GM12878 (cell line): ENCODE results near the gene STRA6.

Source experiments
- FOXM1 ChIP-seq: IDR thresholded peaks from 2 replicates; pipeline ENCODE4 v1.6.1; 2012; ENCODE audit warnings: low read depth, mild to moderate bottlenecking, inconsistent platforms, low read length, moderate library complexity
- HDAC2 ChIP-seq: fragments of 200-600 bp; sonication (generic); IDR thresholded peaks from 2 replicates; pipeline ENCODE4 v1.6.1; 2017
- MYC ChIP-seq: IDR thresholded peaks from 2 replicates; pipeline ENCODE4 v1.6.1; 2011; ENCODE audit warnings: mild to moderate bottlenecking, low read length, moderate library complexity, inconsistent platforms; ENCODE audit not compliant: insufficient read depth, insufficient replicate concordance, insufficient read length, severe bottlenecking
- POLR2A ChIP-seq: IDR thresholded peaks from 2 replicates; pipeline ENCODE4 v1.6.1; 2011; ENCODE audit warnings: low read depth, mild to moderate bottlenecking, low read length
- POLR2AphosphoS5 ChIP-seq: IDR thresholded peaks from 2 replicates; pipeline ENCODE4 v1.6.1; 2011; ENCODE audit warnings: mild to moderate bottlenecking, low read length, inconsistent platforms
- SRF ChIP-seq, 2 experiments: IDR thresholded peaks; 2 replicates each; pipeline ENCODE4 v1.6.1; 2011; ENCODE audit warnings: low read depth in 2 of 2, low read length in 2 of 2, mild to moderate bottlenecking in 1 of 2, moderate library complexity in 1 of 2
- TARDBP ChIP-seq: IDR thresholded peaks from 2 replicates; pipeline ENCODE4 v1.6.1; 2016; ENCODE audit warnings: borderline replicate concordance
- ZNF274 ChIP-seq: IDR thresholded peaks from one replicate; pipeline ENCODE4 v1.8.0; 2011; ENCODE audit not compliant: insufficient read length, insufficient read depth
- TF ChIP-seq, protein P1 (sequence below), 3 experiments: IDR thresholded peaks in 2 of 3; conservative IDR thresholded peaks in 1 of 3; 2 replicates each; pipeline ENCODE4 v1.5.1; 2011; ENCODE audit warnings: low read depth in 3 of 3, low read length in 3 of 3, mild to moderate bottlenecking in 3 of 3, control low read depth in 2 of 3, moderate library complexity in 2 of 3, inconsistent platforms in 1 of 3, mixed read lengths in 1 of 3; ENCODE audit not compliant: control insufficient read depth in 2 of 3, insufficient read depth in 1 of 3; ENCODE audit errors: extremely low read depth in 1 of 3
- TF ChIP-seq, protein P2 (sequence below): IDR thresholded peaks from 2 replicates; pipeline ENCODE4 v1.6.1; 2012; ENCODE audit warnings: mild to moderate bottlenecking, low read depth, low read length
- TF ChIP-seq, protein P3 (sequence below): IDR thresholded peaks from 2 replicates; pipeline ENCODE4 v1.6.1; 2012; ENCODE audit warnings: low read depth, low read length, improper control_type of control experiment
- TF ChIP-seq, protein P4 (sequence below): IDR thresholded peaks from 2 replicates; pipeline ENCODE4 v1.6.1; 2012; ENCODE audit warnings: low read depth, low read length, improper control_type of control experiment

DNA sequence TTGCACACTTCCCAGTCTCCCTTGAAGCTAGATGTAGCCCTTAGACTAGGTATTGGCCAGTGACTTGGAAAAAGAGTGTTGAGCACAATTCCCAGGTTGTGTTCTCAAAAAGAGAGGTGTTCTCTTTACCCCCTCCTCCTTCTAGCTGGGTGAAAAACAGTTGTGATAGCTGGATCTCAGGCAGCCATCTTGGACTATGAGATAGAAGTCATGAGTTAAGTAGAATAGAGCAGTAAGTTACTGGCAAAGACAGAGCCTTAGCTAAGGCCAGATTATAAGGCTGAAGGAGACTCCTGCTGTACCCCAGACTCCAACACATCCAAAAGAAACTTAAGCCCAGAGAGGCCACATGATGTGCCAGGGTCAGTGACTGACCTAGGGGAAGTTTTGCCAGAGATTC is 8.1 kb upstream of the STRA6 start:
- TF ChIP-seq FOXM1 (no peak), HDAC2 (no peak), SRF (IDR thresholded peaks at IDR 0.05; ENCODE audit: low read depth in 2 of 2, low read length in 2 of 2) (no peak), POLR2A (no peak), MYC (no peak), POLR2AphosphoS5 (no peak), ZNF274 (no peak), TARDBP (no peak)
- TF ChIP-seq, protein P1, sequence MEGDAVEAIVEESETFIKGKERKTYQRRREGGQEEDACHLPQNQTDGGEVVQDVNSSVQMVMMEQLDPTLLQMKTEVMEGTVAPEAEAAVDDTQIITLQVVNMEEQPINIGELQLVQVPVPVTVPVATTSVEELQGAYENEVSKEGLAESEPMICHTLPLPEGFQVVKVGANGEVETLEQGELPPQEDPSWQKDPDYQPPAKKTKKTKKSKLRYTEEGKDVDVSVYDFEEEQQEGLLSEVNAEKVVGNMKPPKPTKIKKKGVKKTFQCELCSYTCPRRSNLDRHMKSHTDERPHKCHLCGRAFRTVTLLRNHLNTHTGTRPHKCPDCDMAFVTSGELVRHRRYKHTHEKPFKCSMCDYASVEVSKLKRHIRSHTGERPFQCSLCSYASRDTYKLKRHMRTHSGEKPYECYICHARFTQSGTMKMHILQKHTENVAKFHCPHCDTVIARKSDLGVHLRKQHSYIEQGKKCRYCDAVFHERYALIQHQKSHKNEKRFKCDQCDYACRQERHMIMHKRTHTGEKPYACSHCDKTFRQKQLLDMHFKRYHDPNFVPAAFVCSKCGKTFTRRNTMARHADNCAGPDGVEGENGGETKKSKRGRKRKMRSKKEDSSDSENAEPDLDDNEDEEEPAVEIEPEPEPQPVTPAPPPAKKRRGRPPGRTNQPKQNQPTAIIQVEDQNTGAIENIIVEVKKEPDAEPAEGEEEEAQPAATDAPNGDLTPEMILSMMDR (IDR thresholded peaks at IDR 0.05 in 2 of 3, conservative IDR thresholded peaks at IDR 0.05 in 1 of 3; ENCODE audit: control insufficient read depth in 2 of 3, extremely low read depth in 1 of 3, insufficient read depth in 1 of 3, low read depth in 3 of 3, low read length in 3 of 3) = no peak
- TF ChIP-seq, protein P2, sequence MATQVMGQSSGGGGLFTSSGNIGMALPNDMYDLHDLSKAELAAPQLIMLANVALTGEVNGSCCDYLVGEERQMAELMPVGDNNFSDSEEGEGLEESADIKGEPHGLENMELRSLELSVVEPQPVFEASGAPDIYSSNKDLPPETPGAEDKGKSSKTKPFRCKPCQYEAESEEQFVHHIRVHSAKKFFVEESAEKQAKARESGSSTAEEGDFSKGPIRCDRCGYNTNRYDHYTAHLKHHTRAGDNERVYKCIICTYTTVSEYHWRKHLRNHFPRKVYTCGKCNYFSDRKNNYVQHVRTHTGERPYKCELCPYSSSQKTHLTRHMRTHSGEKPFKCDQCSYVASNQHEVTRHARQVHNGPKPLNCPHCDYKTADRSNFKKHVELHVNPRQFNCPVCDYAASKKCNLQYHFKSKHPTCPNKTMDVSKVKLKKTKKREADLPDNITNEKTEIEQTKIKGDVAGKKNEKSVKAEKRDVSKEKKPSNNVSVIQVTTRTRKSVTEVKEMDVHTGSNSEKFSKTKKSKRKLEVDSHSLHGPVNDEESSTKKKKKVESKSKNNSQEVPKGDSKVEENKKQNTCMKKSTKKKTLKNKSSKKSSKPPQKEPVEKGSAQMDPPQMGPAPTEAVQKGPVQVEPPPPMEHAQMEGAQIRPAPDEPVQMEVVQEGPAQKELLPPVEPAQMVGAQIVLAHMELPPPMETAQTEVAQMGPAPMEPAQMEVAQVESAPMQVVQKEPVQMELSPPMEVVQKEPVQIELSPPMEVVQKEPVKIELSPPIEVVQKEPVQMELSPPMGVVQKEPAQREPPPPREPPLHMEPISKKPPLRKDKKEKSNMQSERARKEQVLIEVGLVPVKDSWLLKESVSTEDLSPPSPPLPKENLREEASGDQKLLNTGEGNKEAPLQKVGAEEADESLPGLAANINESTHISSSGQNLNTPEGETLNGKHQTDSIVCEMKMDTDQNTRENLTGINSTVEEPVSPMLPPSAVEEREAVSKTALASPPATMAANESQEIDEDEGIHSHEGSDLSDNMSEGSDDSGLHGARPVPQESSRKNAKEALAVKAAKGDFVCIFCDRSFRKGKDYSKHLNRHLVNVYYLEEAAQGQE = no peak
- TF ChIP-seq, protein P3, sequence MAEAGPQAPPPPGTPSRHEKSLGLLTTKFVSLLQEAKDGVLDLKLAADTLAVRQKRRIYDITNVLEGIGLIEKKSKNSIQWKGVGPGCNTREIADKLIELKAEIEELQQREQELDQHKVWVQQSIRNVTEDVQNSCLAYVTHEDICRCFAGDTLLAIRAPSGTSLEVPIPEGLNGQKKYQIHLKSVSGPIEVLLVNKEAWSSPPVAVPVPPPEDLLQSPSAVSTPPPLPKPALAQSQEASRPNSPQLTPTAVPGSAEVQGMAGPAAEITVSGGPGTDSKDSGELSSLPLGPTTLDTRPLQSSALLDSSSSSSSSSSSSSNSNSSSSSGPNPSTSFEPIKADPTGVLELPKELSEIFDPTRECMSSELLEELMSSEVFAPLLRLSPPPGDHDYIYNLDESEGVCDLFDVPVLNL = no peak
- TF ChIP-seq, protein P4, sequence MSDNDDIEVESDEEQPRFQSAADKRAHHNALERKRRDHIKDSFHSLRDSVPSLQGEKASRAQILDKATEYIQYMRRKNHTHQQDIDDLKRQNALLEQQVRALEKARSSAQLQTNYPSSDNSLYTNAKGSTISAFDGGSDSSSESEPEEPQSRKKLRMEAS = no peak
